Tibial nerve (tissue), 4 donors: ENCODE results near the gene WDR31. TPM values are rescaled to one million over a fixed set of nuclear protein-coding genes. Genes with fewer than 3 reads are reported as not detected.
"Not testable (repeated sequence)": the region's sequence is repeated elsewhere in the genome, so short reads cannot be mapped to it uniquely, and the experiment has no call there.

Experiments
- DNase-seq, 2 donors: peaks; one replicate each; pipeline ENCODE4 v3.0.0-alpha.2; 2019; ENCODE audit warnings: low spot score in 2 of 2
- H3K27ac ChIP-seq, 4 donors: fragments of 200-600 bp; sonication (generic) in 3 of 4; one replicate each; pipeline ENCODE4 v1.5.1; 2017 to 2019; ENCODE audit warnings: mild to moderate bottlenecking in 1 of 4
- H3K27me3 ChIP-seq, 2 donors: fragments of 200-600 bp; sonication (generic) in 1 of 2; one replicate each; pipeline versions ENCODE4 v1.5.1 to v1.6.0; 2017 to 2019
- H3K36me3 ChIP-seq, 3 donors: fragments of 200-600 bp; sonication (generic); one replicate each; pipeline ENCODE4 v1.5.1; 2018 to 2019
- H3K4me1 ChIP-seq, 4 donors: fragments of 200-600 bp; sonication (generic) in 3 of 4; one replicate each; pipeline ENCODE4 v1.5.1; 2017 to 2019
- H3K4me3 ChIP-seq, 4 donors: fragments of 200-600 bp; sonication (generic) in 3 of 4; one replicate each; pipeline ENCODE4 v1.5.1; 2017 to 2019; ENCODE audit warnings: mild to moderate bottlenecking in 1 of 4, moderate library complexity in 1 of 4
- H3K9me3 ChIP-seq, 4 donors: fragments of 200-600 bp; sonication (generic) in 3 of 4; one replicate each; pipeline ENCODE4 v1.5.1; 2017 to 2019
- CTCF ChIP-seq, 5 experiments: fragments of 200-600 bp in 3 of 5; fragments of 450-650 bp in 2 of 5; sonication (generic) in 3 of 5; IDR thresholded peaks; one replicate each; pipeline ENCODE4 v1.5.1; 2016 to 2019; ENCODE audit warnings: antibody characterized with exemption in 5 of 5, mild to moderate bottlenecking in 3 of 5, moderate library complexity in 2 of 5
- EP300 ChIP-seq, 2 donors: sonication (generic); formaldehyde crosslinking; IDR thresholded peaks; one replicate each; pipeline ENCODE4 v1.6.1; 2017; ENCODE audit warnings: antibody characterized with exemption in 2 of 2, mild to moderate bottlenecking in 1 of 2
- POLR2A ChIP-seq, 2 donors: fragments of 450-650 bp; IDR thresholded peaks; one replicate each; pipeline ENCODE4 v1.6.1; 2017; ENCODE audit warnings: antibody characterized with exemption in 2 of 2, mild to moderate bottlenecking in 2 of 2, moderate library complexity in 2 of 2
- WGBS, 2 donors: methylation state at CpG; one replicate each; pipeline ENCODE4 v1.1.5; 2018; 5-methylcytosine and 5-hydroxymethylcytosine counted together
- total RNA-seq, 4 donors: library from RNA; depleted of rRNA; stranded (reverse); fragments of >200 nt; gene quantifications; one replicate each; pipeline ENCODE4 v1.1.0, GENCODE V29; 2016

WDR31 gene
- total RNA-seq, 4 donors from 2014 or later: 0.60 to 2.8 (median 1.4) TPM

GRCh38 chr9:113369855-113370140 lies 29.7 kb upstream of the WDR31 start:
- no peak overlapping the region for H3K4me3 ChIP-seq
- no peaks in the 10 kb centered on the region for H3K4me1 ChIP-seq
- no peak overlapping the region for H3K27ac ChIP-seq
- TF ChIP-seq POLR2A (IDR thresholded peaks at IDR 0.05) (no peak), CTCF (IDR thresholded peaks at IDR 0.05) (no peak), EP300 (IDR thresholded peaks at IDR 0.05) (no peak)
- WGBS, 2 donors: 78 to 79% methylated on average over 9 to 11 of the region's 11 CpGs
- no peaks in the 10 kb centered on the region for H3K27me3 ChIP-seq
- no peaks in the 10 kb centered on the region for H3K9me3 ChIP-seq
- peaks cover 0 to 24% (median 9%) of the 10 kb centered on the region in 3 donors for H3K36me3 ChIP-seq
- DNase-seq: no peak

- no peak overlapping the region for H3K27ac ChIP-seq
- no peaks in the 10 kb centered on the region for H3K4me1 ChIP-seq
- H3K27me3 ChIP-seq: no peaks in the 10 kb centered on the region
- peaks cover 0 to 18% (median 9%) of the 10 kb centered on the region in 3 donors for H3K36me3 ChIP-seq
- no peaks in the 10 kb centered on the region for H3K9me3 ChIP-seq
- no peak overlapping the region for H3K4me3 ChIP-seq
- DNase-seq: no peak
- TF ChIP-seq EP300 (IDR thresholded peaks at IDR 0.05) (no peak), POLR2A (IDR thresholded peaks at IDR 0.05) (no peak), CTCF (IDR thresholded peaks at IDR 0.05) (no peak)
- 77 to 85% methylated on average over 9 to 13 of the region's 13 CpGs for WGBS, 2 donors
These were observed 29.1 kb upstream of the WDR31 start for GRCh38 chr9:113368982-113369854.

GRCh38 chr9:113368348-113368981 lies 28.4 kb upstream of the WDR31 start:
- TF ChIP-seq EP300 (IDR thresholded peaks at IDR 0.05): no peak
- TF ChIP-seq POLR2A (IDR thresholded peaks at IDR 0.05): no peak
- TF ChIP-seq CTCF (IDR thresholded peaks at IDR 0.05): no peak
- Histone ChIP-seq H3K4me1 (no peaks in the 10 kb centered on the region), H3K4me3 (no peak overlapping the region), H3K27ac (no peak overlapping the region), H3K9me3 (no peaks in the 10 kb centered on the region), H3K27me3 (no peaks in the 10 kb centered on the region), H3K36me3 (peaks cover 0 to 11% (median 3%) of the 10 kb centered on the region in 3 donors)
- no peak for DNase-seq
- 83 to 84% methylated on average over 5 of the region's 5 CpGs for WGBS, 2 donors

GRCh38 chr9:113365652-113366051 lies 25.6 kb upstream of the WDR31 start:
- DNase-seq, H3K4me3 ChIP-seq, H3K4me1 ChIP-seq, H3K27me3 ChIP-seq, H3K36me3 ChIP-seq, H3K27ac ChIP-seq, H3K9me3 ChIP-seq: not testable (repeated sequence)
- 82 to 88% methylated on average over 3 of the region's 3 CpGs for WGBS, 2 donors

GRCh38 chr9:113364951-113365350 lies 24.9 kb upstream of the WDR31 start:
- 35 to 48% methylated on average over 1 of the region's 1 CpG for WGBS, 2 donors
- no peak for DNase-seq

More at GRCh38 chr9:113364951-113365350, 24.9 kb upstream of the WDR31 start:
- Histone ChIP-seq H3K9me3 (no peaks in the 10 kb centered on the region), H3K27ac (no peak overlapping the region), H3K4me1 (no peaks in the 10 kb centered on the region), H3K4me3 (no peak overlapping the region), H3K36me3 (no peaks in the 10 kb centered on the region), H3K27me3 (no peaks in the 10 kb centered on the region)
- TF ChIP-seq EP300 (IDR thresholded peaks at IDR 0.05) (no peak), CTCF (IDR thresholded peaks at IDR 0.05) (no peak), POLR2A (IDR thresholded peaks at IDR 0.05) (no peak)
